H1 (cell line): ENCODE data around the gene POLR2M.

ENCODE experiments used
- CEBPB ChIP-seq: IDR thresholded peaks from 2 replicates; pipeline ENCODE4 v1.6.1; 2012; ENCODE audit warnings: low read depth, low read length
- CTCF ChIP-seq, 3 experiments: IDR thresholded peaks; 1 replicate in 2 of 3; 2 replicates in 1 of 3; pipeline versions ENCODE4 v1.5.1 to v1.6.1; 2011; ENCODE audit warnings: low read length in 3 of 3, mild to moderate bottlenecking in 3 of 3, inconsistent platforms in 2 of 3, low read depth in 1 of 3, moderate library complexity in 1 of 3; ENCODE audit not compliant: insufficient read depth in 1 of 3; ENCODE audit errors: control extremely low read depth in 1 of 3
- MAFK ChIP-seq: IDR thresholded peaks from 2 replicates; pipeline ENCODE4 v1.6.1; 2012; ENCODE audit warnings: low read depth, mild to moderate bottlenecking, improper control_type of control experiment, low read length
- NRF1 ChIP-seq: IDR thresholded peaks from 2 replicates; pipeline ENCODE4 v1.6.1; 2011; ENCODE audit warnings: mild to moderate bottlenecking, low read depth, low read length, improper control_type of control experiment
- POLR2A ChIP-seq, 2 experiments: IDR thresholded peaks; 1 replicate in 1 of 2; 2 replicates in 1 of 2; pipeline ENCODE4 v1.6.1; 2011; ENCODE audit warnings: low read depth in 2 of 2, low read length in 2 of 2, mild to moderate bottlenecking in 2 of 2; ENCODE audit errors: control extremely low read depth in 1 of 2
- POLR2AphosphoS5 ChIP-seq: IDR thresholded peaks from 2 replicates; pipeline ENCODE4 v1.6.1; 2011; ENCODE audit warnings: low read depth, low read length
- SAP30 ChIP-seq: fragments of 300-600 bp; sonication (generic); IDR thresholded peaks from 2 replicates; pipeline ENCODE4 v1.7.1; 2012; ENCODE audit warnings: low read length, moderate library complexity, mild to moderate bottlenecking, inconsistent platforms; ENCODE audit not compliant: insufficient read depth, insufficient replicate concordance
- SIN3A ChIP-seq, 2 experiments: IDR thresholded peaks in 1 of 2; conservative IDR thresholded peaks in 1 of 2; 2 replicates each; pipeline ENCODE4 v1.6.1; 2011 to 2012; ENCODE audit warnings: low read length in 2 of 2, improper control_type of control experiment in 1 of 2, low read depth in 1 of 2, mild to moderate bottlenecking in 1 of 2
- TBP ChIP-seq: IDR thresholded peaks from 2 replicates; pipeline ENCODE4 v1.6.1; 2011; ENCODE audit warnings: low read depth, low read length, improper control_type of control experiment

GRCh38 chr15:57736591-57736990, 30.1 kb downstream of the POLR2M start:
- no peak for TF ChIP-seq CTCF (IDR thresholded peaks at IDR 0.05; ENCODE audit: control extremely low read depth in 1 of 3, insufficient read depth in 1 of 3, low read depth in 1 of 3, low read length in 3 of 3)
- TF ChIP-seq POLR2A (IDR thresholded peaks at IDR 0.05; ENCODE audit: control extremely low read depth in 1 of 2, low read depth in 2 of 2, low read length in 2 of 2): no peak
- TF ChIP-seq SAP30: no peak
- no peak for TF ChIP-seq MAFK
- TF ChIP-seq POLR2AphosphoS5: no peak
- TF ChIP-seq SIN3A (conservative IDR thresholded peaks at IDR 0.05 in 1 of 2, IDR thresholded peaks at IDR 0.05 in 1 of 2; ENCODE audit: low read depth in 1 of 2, low read length in 2 of 2): no peak
- no peak for TF ChIP-seq CEBPB
- no peak for TF ChIP-seq TBP
- TF ChIP-seq NRF1: no peak
